ENCODE data around the gene CAMK2N2. TPM values are rescaled to one million over a fixed set of nuclear protein-coding genes. Genes with fewer than 3 reads are reported as not detected.

Gene CAMK2N2
- total and polyA plus RNA-seq, 2 of the 4 experiments (the other 2 are of a cell fraction) = 0.34 TPM; not detected in 1

- Histone ChIP-seq H3K4me2 (ENCODE audit: low read depth, low read length) (no peak overlapping the region), H2BK15ac (ENCODE audit: low read depth, low read length) (no peak overlapping the region), H2BK20ac (ENCODE audit: low read depth, low read length) (no peak overlapping the region), H3K9me1 (ENCODE audit: insufficient read depth, low read length) (no peaks in the 10 kb centered on the region), H3K18ac (ENCODE audit: low read depth, low read length) (no peak overlapping the region), H3K27me3 (ENCODE audit: control insufficient read depth, insufficient read depth, low read length) (peaks cover 14% of the 10 kb centered on the region), H3K9ac (ENCODE audit: low read depth, low read length) (no peak overlapping the region), H3K14ac (replicated peaks; ENCODE audit: low read depth, low read length) (no peak overlapping the region), H2AK5ac (ENCODE audit: low read depth, low read length) (no peak overlapping the region), H4K20me1 (ENCODE audit: insufficient read depth, low read length) (no peaks in the 10 kb centered on the region), H2BK120ac (ENCODE audit: low read depth, low read length) (no peak overlapping the region), H3K9me3 (ENCODE audit: control insufficient read depth, insufficient read depth, low read length) (no peaks in the 10 kb centered on the region), H2BK5ac (ENCODE audit: low read depth, low read length, poor library complexity, severe bottlenecking) (no peak overlapping the region), H4K8ac (ENCODE audit: low read depth in 2 of 2, low read length in 2 of 2) (no peak overlapping the region), H3K79me1 (ENCODE audit: low read depth in 1 of 2, low read length in 2 of 2) (no peaks in the 10 kb centered on the region), H4K5ac (ENCODE audit: low read depth, low read length) (no peak overlapping the region), H3K27ac (ENCODE audit: insufficient read depth, low read length) (no peak overlapping the region), H2AFZ (replicated peaks; ENCODE audit: low read length, poor library complexity) (no peak overlapping the region), H3K56ac (ENCODE audit: extremely low read depth, insufficient read depth, low read length) (no peak overlapping the region), H3K36me3 (ENCODE audit: control insufficient read depth, insufficient read depth, low read length) (no peaks in the 10 kb centered on the region), H3K4me3 (ENCODE audit: insufficient read depth, low read depth, low read length) (no peak overlapping the region), H3K4me1 (ENCODE audit: control insufficient read depth, insufficient read depth, low read length) (no peaks in the 10 kb centered on the region), H3K4ac (ENCODE audit: low read depth, low read length) (no peak overlapping the region), H4K91ac (ENCODE audit: insufficient read depth, low read depth, low read length) (no peak overlapping the region), H3K23ac (ENCODE audit: low read depth, low read length) (no peak overlapping the region), H2AK9ac (replicated peaks; ENCODE audit: low read depth, low read length, poor library complexity) (no peak overlapping the region)
- TF ChIP-seq RCOR1 (IDR thresholded peaks at IDR 0.05; ENCODE audit: insufficient replicate concordance, low read length) (no peak), RFX5 (IDR thresholded peaks at IDR 0.05; ENCODE audit: low read depth, low read length) (no peak), MAFK (IDR thresholded peaks at IDR 0.05; ENCODE audit: low read depth, low read length) (no peak), MAZ (IDR thresholded peaks at IDR 0.05; ENCODE audit: borderline replicate concordance, low read depth, low read length) (no peak), CTCF (conservative IDR thresholded peaks at IDR 0.05; ENCODE audit: low read depth, low read length) (no peak), POLR2A (IDR thresholded peaks at IDR 0.05; ENCODE audit: low read depth, low read length) (no peak), SMC3 (IDR thresholded peaks at IDR 0.05; ENCODE audit: low read depth, low read length) (no peak), ELK1 (IDR thresholded peaks at IDR 0.05; ENCODE audit: borderline replicate concordance, low read depth, low read length) (no peak), FOS (IDR thresholded peaks at IDR 0.05; ENCODE audit: low read depth, low read length) (no peak), RAD21 (IDR thresholded peaks at IDR 0.05; ENCODE audit: low read length) (no peak), MXI1 (IDR thresholded peaks at IDR 0.05; ENCODE audit: borderline replicate concordance, low read depth, low read length) (no peak), CEBPB (IDR thresholded peaks at IDR 0.05; ENCODE audit: low read depth, low read length) (no peak), BHLHE40 (IDR thresholded peaks at IDR 0.05; ENCODE audit: low read depth, low read length) (no peak), NFE2L2 (IDR thresholded peaks at IDR 0.05; ENCODE audit: low read depth, low read length) (no peak)
- CTCF ChIA-PET = interaction anchor here (0.7 kb wide), 1 partner anchor 11 kb away, joined by 4 read pairs; no protein-coding TSS in a partner anchor
- BruUV-seq (replicated peaks) = no TSS peak
- DNase-seq = no peak
- in situ Hi-C loops (cut with MboI; ENCODE audit: low sequenced_read_pairs) = no loop called here
- ATAC-seq (ENCODE audit: low read depth) = no peak
- intact Hi-C loops (cut with micrococcal nuclease) = no loop called here
- dilution Hi-C loops (cut with HindIII; ENCODE audit: low sequenced_read_pairs, unreplicated experiment) = no loop called here
- no CpG with 5 or more reads among the region's 3 CpGs for WGBS, 2 experiments (ENCODE audit: extremely low coverage in 2 of 2, insufficient read length in 1 of 2)
- POLR2A ChIA-PET (ENCODE audit: unreplicated experiment) = no interaction called here
Measured at GRCh38 chr3:184222521-184222920, 38.8 kb downstream of the CAMK2N2 start.

Measured in IMR-90 (cell line).